ENCODE results near the gene TTC22. TPM values are rescaled to one million over a fixed set of nuclear protein-coding genes. Genes with fewer than 3 reads are reported as not detected.

TTC22 gene
- total and polyA plus RNA-seq, 12 donors: 0.06 to 1.0 (median 0.15) TPM; not detected in 5

DNA sequence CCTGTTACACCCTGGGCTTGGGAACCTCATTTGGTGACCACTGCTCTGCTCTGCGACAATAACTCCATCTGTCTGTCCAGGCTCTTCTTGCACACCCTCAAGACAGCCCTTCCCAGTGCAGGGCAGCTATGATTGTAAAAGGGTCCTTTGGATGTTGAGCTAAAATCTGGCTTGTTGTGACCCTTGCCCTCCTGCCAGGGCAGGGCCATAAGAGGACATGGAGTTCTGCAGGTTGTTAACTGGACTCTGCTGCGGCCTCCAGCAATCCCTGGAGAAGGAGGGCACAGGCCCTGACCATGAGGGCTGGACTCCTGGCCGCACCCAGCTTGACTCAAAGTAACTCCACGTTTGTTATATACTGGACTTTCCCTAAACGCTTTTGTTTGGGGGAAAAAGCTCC, 44.6 kb upstream of the TTC22 start:
- H3K27me3 ChIP-seq: no peaks in the 10 kb centered on the region
- 92 to 96% methylated on average over 5 of the region's 5 CpGs for WGBS, 2 donors
- H3K4me1 ChIP-seq: peaks cover 0 to 8% (median 0%) of the 10 kb centered on the region in 9 donors
- peaks cover 0 to 4% (median 0%) of the 10 kb centered on the region in 11 donors for H3K9me3 ChIP-seq
- ATAC-seq (no peak), DNase-seq (no peak)
- TF ChIP-seq, protein P1, sequence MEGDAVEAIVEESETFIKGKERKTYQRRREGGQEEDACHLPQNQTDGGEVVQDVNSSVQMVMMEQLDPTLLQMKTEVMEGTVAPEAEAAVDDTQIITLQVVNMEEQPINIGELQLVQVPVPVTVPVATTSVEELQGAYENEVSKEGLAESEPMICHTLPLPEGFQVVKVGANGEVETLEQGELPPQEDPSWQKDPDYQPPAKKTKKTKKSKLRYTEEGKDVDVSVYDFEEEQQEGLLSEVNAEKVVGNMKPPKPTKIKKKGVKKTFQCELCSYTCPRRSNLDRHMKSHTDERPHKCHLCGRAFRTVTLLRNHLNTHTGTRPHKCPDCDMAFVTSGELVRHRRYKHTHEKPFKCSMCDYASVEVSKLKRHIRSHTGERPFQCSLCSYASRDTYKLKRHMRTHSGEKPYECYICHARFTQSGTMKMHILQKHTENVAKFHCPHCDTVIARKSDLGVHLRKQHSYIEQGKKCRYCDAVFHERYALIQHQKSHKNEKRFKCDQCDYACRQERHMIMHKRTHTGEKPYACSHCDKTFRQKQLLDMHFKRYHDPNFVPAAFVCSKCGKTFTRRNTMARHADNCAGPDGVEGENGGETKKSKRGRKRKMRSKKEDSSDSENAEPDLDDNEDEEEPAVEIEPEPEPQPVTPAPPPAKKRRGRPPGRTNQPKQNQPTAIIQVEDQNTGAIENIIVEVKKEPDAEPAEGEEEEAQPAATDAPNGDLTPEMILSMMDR (IDR thresholded peaks at IDR 0.05): no peak
- intact Hi-C loops (cut with DNase I): no loop called here
- H3K36me3 ChIP-seq: peaks cover 0 to 7% (median 0%) of the 10 kb centered on the region in 9 donors
- H3K4me3 ChIP-seq: no peak overlapping the region
- H3K27ac ChIP-seq: no peak overlapping the region

DNA sequence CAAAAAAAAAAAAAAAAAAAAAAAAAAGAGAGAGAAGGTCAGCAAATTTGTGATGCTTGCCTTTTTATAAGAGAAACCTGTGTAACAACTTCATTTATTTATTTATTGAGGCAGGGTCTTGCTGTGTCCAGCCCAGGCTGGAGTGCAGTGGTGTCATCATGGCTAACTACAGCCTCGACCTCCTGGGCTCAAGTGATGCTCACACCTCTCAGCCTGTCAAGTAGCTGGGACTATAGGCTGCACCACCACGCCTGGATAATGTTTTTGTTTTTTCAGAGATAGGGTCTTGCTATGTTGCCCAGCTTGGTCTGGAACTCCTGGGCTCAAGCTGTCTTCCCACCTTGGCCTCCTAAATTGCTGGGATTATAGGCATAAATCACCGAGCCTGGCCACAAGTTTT, 43.4 kb upstream of the TTC22 start:
- H3K4me3 ChIP-seq: no peak overlapping the region
- 86 to 87% methylated on average over 3 of the region's 3 CpGs for WGBS, 2 donors

DNA sequence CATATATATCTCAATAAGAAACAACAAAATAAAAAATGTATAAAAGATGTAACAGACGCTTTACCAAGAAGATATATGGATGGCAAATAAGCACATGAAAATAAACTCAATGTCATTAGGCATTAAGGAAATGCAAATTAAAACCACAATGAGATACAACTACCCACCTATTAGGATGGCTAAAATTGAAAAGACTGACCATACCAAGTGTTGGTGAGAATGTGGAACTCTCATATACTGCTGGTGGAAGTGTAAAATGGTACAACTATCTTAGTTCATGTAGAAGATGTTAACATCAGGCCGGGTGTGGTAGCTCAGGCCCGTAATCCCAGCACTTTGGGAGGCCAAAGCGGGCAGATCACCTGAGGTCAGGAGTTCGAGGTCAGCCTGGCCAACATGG, 42.3 kb upstream of the TTC22 start:
- H3K27ac ChIP-seq: no peak overlapping the region
- no peak for ATAC-seq
- WGBS, 2 donors: 89 to 90% methylated on average over 5 of the region's 5 CpGs
- H3K4me3 ChIP-seq: no peak overlapping the region
- peaks cover 0 to 4% (median 0%) of the 10 kb centered on the region in 11 donors for H3K9me3 ChIP-seq
- no peaks in the 10 kb centered on the region for H3K4me1 ChIP-seq
- no peaks in the 10 kb centered on the region for H3K27me3 ChIP-seq
- DNase-seq: no peak
- TF ChIP-seq, protein P1 (IDR thresholded peaks at IDR 0.05): no peak
- peaks cover 0 to 2% (median 0%) of the 10 kb centered on the region in 9 donors for H3K36me3 ChIP-seq
- intact Hi-C loops (cut with DNase I): no loop called here

More for the DNA sequence above, 43.4 kb upstream of the TTC22 start:
- H3K4me1 ChIP-seq: peaks cover 0 to 4% (median 0%) of the 10 kb centered on the region in 9 donors
- ATAC-seq (no peak), DNase-seq (no peak)
- intact Hi-C loops (cut with DNase I): no loop called here
- peaks cover 0 to 4% (median 0%) of the 10 kb centered on the region in 11 donors for H3K9me3 ChIP-seq
- peaks cover 0 to 2% (median 0%) of the 10 kb centered on the region in 9 donors for H3K36me3 ChIP-seq
- TF ChIP-seq, protein P1 (IDR thresholded peaks at IDR 0.05): no peak
- no peak overlapping the region for H3K27ac ChIP-seq
- H3K27me3 ChIP-seq: no peaks in the 10 kb centered on the region

DNA sequence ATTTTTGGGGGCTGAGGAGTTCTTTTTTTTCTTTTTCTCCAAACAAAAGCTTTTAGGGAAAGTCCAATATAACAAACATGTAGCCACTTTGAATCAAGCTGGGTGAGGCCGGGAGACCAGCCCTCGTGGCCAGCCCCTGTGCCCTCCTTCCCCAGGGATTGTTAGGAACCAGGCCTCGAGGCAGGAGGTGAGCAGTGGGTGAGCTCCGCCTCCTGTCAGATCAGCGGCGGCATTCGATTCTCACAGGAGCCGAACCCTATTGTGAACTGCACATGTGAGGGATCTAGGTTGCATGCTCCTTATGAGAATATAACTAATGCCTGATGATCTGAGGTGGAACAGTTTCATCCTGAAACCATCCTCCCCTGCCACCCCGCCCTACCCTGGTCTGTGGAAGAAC, 41.8 kb upstream of the TTC22 start:
- no peak for DNase-seq
- Histone ChIP-seq H3K36me3 (no peaks in the 10 kb centered on the region), H3K27me3 (peaks cover 0 to 1% (median 0%) of the 10 kb centered on the region in 7 donors), H3K4me1 (no peaks in the 10 kb centered on the region), H3K27ac (no peak overlapping the region), H3K4me3 (no peak overlapping the region), H3K9me3 (peaks cover 0 to 4% (median 0%) of the 10 kb centered on the region in 11 donors)
- ATAC-seq: no peak
- intact Hi-C loops (cut with DNase I): no loop called here
- WGBS, 2 donors: 80 to 88% methylated on average over 9 of the region's 9 CpGs
- TF ChIP-seq, protein P1 (IDR thresholded peaks at IDR 0.05): no peak
